Mononuclear cell (primary cell): ENCODE measurements around the gene FAM32A. TPM values are rescaled to one million over a fixed set of nuclear protein-coding genes. Genes with fewer than 3 reads are reported as not detected.

Source experiments
- H3K27me3 ChIP-seq: 2 replicates; pipeline ENCODE4 v1.6.0; 2011; ENCODE audit warnings: low read length, control low read depth; ENCODE audit not compliant: insufficient read depth
- H3K4me1 ChIP-seq: 2 replicates; pipeline ENCODE4 v1.5.1; 2011; ENCODE audit warnings: mild to moderate bottlenecking, low read length, control low read depth; ENCODE audit not compliant: insufficient read depth
- H3K4me3 ChIP-seq: 2 replicates; pipeline ENCODE4 v1.5.1; 2011; ENCODE audit warnings: mild to moderate bottlenecking, low read length, moderate library complexity
- H3K9me3 ChIP-seq: 2 replicates; pipeline ENCODE4 v1.5.1; 2011; ENCODE audit warnings: low read depth, mild to moderate bottlenecking, control low read depth, low read length
- total RNA-seq: library from RNA; depleted of rRNA; stranded (reverse); fragments of >200 nt; gene quantifications from one replicate; pipeline ENCODE4 v1.2.3, GENCODE V29; 2012

Gene FAM32A
- 84.5 TPM for total RNA-seq

DNA sequence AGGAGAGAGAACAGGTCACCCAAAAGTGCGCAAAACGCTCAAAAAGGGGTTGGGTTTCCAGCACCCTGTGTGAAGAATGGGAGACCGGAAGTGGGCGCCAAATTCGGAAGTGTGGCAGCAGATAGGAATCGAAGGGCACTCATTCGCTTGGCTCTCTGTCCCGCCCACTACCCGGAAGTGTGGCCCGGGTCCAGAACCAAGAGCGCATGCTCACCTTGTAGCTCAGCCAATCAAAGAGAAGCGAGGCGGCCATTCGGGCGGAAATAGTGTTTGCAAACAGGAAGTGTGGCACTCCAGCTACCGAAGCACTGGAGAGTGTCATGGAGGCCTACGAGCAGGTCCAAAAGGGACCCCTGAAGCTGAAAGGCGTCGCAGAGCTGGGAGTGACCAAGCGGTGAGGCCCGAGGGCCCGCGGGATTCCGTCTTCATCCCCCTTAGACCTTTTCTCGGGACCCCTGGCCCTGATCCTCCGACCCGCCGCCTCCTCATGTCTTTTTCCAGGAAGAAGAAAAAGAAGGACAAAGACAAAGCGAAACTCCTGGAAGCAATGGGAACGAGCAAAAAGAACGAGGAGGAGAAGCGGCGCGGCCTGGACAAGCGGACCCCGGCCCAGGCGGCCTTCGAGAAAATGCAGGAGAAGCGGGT, at the start of gene FAM32A:
FAM32A (plus strand) TSS at position 288 of the 645 bp plus-strand sequence; CDS start at position 321, 33 bp downstream.
- no peaks in the 10 kb centered on the region for H3K9me3 ChIP-seq
- H3K4me3 ChIP-seq, result peak within 1 kb of the TSS; percentile 86
- H3K27me3 ChIP-seq, result no peaks in the 10 kb centered on the region
- peaks cover 30% of the 10 kb centered on the region for H3K4me1 ChIP-seq

DNA sequence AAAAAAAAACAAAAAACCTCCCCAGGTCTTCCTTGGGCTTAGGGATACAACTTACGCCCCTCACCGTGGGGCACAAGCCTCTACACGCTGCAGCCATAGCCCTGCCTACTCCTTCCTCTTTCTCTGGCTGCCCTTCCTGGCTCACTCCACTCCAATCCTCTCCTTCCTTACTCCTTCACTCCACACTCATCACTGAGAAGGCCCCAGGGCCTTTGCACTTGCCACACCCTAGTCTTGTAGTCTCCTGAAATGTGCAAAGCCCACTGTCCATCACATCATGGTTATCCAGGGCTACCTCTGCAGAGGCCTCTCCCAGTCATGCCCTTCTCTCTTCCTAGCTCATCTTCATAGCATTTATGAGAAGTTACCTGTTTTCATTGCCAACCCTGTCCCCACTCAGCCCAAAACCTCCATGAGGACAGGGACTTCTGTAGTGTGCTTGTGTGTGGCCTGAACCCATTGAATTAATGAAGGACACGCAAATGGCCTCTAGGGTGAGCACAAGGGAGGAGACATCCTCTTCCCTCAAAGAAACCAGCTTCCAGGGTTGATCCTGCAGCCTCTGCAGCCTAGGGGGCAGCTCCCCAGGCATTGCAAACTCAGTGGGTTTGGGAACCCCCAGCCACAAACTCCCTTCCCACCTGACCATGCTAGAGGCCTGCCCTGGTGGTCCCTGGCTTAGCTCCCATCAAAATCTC, 49.6 kb upstream of the FAM32A start:
- Histone ChIP-seq H3K4me1 (peaks cover 52% of the 10 kb centered on the region), H3K4me3 (no peak overlapping the region), H3K9me3 (no peaks in the 10 kb centered on the region), H3K27me3 (no peaks in the 10 kb centered on the region)

DNA sequence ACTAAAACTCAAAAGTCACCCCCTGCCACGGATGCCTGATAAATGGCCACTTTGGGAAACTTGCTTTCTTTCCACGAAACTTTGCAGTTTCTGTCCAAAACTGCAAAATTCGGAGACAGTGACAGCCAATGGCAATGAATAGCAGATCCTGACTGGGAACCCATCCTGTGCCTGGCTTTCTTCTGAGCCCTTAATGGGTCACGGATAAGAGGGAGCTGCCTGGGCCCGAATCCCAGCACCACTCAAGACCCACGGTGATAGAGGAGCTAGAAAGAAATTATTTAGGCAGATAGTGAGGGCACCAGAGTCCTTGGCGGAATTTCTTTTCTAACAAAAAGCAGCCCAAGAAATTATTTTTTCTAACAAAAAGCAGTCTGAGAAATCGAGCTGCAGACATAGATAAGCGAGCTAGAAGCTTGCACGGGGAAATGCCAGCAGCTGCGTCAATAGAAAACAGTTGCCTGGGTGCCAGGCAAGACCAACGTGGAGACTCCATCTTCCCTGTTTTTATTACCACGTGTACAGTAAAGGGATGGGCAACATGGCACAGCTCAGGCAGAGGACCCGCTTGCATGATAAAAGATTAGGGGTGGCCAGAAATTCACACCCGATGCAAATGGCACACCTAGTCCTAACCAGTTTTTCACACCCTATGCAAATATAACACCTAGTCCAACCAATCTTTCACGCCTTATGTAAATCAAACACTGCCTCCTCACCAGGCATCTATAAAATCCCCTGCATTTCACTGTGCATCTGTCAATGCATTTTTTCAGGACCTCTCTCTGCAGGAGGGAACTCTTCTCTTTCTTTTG, 48.8 kb upstream of the FAM32A start:
- Histone ChIP-seq H3K4me3 (no peak overlapping the region), H3K9me3 (no peaks in the 10 kb centered on the region), H3K27me3 (no peaks in the 10 kb centered on the region), H3K4me1 (peaks cover 60% of the 10 kb centered on the region)

DNA sequence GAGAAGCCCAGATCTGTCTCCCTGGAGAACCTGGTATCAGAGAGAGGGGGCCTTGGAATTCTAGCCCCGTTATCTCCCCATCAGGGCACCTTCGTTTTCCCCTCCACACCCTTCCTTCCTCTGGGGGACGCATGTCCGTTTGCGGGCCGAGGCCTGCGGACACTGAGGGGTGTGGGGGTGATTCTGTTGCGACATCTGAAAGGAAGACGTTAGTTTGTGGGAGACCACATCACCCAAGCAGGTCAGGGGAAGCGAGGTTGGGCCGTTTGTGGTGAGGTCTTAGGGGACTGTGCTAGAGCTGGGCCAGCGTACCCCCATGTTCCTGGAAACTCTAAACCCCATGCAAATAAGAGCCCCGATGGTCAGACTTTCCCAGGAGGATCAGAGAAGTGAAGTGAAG, 45.5 kb upstream of the FAM32A start:
- Histone ChIP-seq H3K9me3 (no peaks in the 10 kb centered on the region), H3K4me1 (peaks cover 86% of the 10 kb centered on the region), H3K27me3 (no peaks in the 10 kb centered on the region), H3K4me3 (no peak overlapping the region)

DNA sequence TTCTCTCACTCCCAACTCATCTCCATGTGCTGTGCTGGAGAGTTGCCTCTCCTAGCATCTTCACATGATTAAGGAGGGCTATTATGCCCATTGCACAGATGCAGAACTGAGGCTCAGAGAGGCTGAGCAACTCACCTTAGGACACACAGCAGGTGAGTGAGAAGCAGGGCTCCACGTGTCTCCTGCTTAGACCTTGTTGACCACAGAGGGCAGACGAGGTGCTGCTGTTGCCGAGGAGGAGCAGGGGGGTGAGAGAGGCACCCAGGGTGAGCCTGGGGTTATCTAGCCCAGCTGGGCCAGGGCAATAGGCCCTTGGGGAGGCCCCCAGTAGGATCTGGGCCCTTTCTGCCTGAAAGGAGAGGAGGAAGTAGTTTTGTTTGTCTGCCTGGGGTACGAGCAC, 44.2 kb upstream of the FAM32A start:
- Histone ChIP-seq H3K4me3 (no peak overlapping the region), H3K4me1 (peaks cover 88% of the 10 kb centered on the region), H3K9me3 (no peaks in the 10 kb centered on the region), H3K27me3 (no peaks in the 10 kb centered on the region)

DNA sequence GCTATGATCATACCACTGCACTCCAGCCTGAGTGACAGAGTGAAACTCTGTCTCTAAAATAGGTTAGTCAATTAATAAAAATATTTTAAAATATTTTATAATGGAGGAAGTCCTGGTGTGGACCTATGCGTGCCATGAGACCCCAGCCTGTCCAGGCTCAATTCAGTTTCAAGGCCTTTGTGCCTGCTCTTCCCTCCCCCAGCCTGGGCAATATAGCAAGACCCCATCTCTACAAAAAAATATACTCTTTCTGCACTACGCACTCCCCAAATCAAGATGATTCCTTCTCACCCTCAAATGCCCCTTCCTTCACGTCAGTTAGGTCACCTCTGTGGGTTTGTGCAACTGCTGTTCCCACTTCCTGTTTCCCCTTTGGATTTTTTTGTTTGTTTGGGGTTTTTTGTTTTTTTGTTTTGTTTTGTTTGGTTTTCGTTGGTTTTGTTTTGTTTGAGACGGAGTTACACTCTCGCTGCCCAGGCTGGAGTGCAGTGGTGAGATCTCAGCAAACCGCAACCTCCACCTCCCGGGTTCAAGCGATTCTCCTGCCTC, 43.1 kb upstream of the FAM32A start:
- H3K4me1 ChIP-seq, result peaks cover 89% of the 10 kb centered on the region
- H3K27me3 ChIP-seq, result no peaks in the 10 kb centered on the region
- no peaks in the 10 kb centered on the region for H3K9me3 ChIP-seq
- H3K4me3 ChIP-seq, result no peak overlapping the region

DNA sequence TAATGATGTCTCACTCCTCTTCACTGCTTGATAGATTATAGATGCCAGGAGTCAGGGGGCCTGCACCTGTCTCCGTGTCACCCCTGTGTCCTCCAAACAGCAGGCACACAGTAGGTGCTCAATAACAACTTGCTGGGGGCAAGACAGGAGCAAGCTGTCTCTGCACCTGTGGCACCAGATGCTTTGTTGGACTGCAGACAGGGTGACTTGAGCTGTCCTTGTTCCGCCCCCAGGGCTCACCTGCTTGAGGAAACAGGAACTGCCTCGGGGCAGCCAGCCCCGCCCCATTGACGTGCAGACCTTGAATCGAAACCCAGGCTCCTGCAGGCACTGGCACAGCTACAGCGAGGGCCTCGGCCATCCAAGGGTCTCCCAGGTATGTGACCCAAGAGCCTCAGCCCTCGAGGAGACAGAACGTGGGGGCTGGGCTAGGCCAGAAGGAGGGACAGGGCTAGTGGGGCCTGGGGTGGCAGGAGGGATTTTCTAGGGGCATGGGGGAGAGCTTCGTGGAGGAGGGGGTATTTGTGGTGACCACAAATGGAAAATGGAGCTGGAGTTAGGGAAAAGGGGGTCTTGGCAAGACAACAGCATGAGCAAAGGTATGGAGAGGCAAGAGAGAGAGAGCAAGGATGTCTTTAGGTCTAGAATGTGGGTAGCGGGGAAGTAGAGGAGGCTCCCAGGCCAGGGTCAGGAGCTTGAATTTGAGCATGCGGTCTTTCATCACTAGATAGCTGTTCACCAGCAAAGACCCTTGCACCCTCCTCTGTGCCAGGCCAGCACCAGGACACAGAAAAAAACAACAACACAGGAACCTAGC, 41.6 kb upstream of the FAM32A start, which contains the start of gene HSH2D:
HSH2D (plus strand) TSS at position 287 of the 817 bp plus-strand sequence. CDS start 5,066 bp downstream, outside the sequence.
- H3K4me1 ChIP-seq, result peaks cover 99% of the 10 kb centered on the region
- H3K4me3 ChIP-seq, result peak within 1 kb of the TSS; percentile 79
- no peaks in the 10 kb centered on the region for H3K9me3 ChIP-seq
- H3K27me3 ChIP-seq, result no peaks in the 10 kb centered on the region

DNA sequence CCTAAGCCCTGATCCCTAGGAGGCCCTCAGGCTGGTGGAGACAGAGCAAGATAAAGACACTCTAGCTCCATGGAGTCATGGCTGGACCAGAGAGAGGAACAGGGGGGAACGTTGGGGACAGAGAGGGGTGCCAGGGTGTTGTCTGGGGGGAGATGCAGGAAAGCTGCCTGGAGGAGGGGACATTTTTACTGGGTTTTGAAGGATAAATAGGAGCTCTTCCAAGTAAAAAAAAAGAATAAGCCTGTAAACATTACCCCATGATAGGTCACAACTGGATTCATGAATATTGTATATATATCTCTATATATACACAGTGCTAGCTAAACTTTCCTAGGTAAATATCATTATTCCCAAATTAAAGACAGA, 41.0 kb upstream of the FAM32A start:
- peak overlapping the region; percentile 79 for H3K4me3 ChIP-seq
- H3K9me3 ChIP-seq, result no peaks in the 10 kb centered on the region
- peaks cover 99% of the 10 kb centered on the region for H3K4me1 ChIP-seq
- H3K27me3 ChIP-seq, result no peaks in the 10 kb centered on the region

DNA sequence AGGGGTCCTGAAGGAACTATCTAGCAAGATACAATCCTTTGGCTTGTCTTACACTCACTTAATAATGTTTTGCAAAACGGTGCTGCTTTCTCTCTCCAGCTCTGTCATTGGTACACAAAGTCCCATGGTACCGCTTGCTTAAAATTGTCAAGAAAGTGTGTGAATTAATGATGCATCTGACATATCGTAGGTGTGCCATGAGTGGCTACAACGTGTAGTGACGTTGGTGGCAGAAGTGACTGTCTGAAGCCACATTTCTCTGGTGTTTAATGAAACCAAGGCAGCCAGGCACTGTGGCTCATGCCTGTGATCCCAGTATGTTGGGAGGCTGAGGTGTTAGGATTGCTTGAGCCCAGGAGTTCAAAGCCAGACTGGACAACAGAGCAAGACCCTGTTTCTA, 39.1 kb upstream of the FAM32A start:
- H3K4me3 ChIP-seq, result peak overlapping the region; percentile 79
- H3K9me3 ChIP-seq, result no peaks in the 10 kb centered on the region
- peaks cover 99% of the 10 kb centered on the region for H3K4me1 ChIP-seq

DNA sequence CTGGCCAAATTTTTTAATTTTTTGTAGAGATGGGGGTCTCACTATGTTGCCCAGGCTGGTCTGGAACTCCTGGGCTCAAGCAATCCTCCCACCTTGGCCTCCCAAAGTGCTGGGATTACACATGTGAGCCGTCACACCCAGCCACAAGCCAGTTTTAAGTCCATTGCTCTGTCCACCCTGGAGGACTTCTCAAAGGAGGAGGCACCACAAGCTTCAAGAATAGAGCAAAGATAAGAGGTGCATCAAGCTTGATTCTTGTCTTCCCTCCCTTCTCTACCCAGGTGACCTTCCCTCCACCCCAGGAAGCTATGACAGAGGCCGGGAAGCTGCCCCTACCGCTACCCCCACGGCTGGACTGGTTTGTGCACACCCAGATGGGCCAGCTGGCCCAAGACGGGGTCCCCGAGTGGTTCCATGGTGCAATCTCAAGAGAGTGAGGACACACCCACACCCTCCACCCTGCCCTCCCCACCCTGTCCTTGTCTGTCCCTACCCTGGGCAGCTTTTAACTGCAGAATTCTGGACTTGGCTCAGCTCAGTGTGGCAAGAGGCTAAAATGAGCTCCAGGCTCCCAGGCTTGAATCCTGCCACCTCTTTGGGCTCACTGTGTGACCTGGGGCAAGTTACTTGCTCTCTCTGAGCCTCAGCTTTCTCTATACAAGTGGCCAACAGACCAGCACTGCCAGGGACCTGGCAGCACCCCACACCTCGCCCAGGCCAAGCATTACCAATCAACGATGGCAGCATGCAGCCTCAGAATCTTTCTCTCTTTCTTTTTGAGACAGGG, 36.6 kb upstream of the FAM32A start:
- Histone ChIP-seq H3K4me1 (peaks cover 83% of the 10 kb centered on the region), H3K4me3 (no peak overlapping the region), H3K27me3 (no peaks in the 10 kb centered on the region), H3K9me3 (no peaks in the 10 kb centered on the region)

More for the DNA sequence above, 39.1 kb upstream of the FAM32A start:
- no peaks in the 10 kb centered on the region for H3K27me3 ChIP-seq

DNA sequence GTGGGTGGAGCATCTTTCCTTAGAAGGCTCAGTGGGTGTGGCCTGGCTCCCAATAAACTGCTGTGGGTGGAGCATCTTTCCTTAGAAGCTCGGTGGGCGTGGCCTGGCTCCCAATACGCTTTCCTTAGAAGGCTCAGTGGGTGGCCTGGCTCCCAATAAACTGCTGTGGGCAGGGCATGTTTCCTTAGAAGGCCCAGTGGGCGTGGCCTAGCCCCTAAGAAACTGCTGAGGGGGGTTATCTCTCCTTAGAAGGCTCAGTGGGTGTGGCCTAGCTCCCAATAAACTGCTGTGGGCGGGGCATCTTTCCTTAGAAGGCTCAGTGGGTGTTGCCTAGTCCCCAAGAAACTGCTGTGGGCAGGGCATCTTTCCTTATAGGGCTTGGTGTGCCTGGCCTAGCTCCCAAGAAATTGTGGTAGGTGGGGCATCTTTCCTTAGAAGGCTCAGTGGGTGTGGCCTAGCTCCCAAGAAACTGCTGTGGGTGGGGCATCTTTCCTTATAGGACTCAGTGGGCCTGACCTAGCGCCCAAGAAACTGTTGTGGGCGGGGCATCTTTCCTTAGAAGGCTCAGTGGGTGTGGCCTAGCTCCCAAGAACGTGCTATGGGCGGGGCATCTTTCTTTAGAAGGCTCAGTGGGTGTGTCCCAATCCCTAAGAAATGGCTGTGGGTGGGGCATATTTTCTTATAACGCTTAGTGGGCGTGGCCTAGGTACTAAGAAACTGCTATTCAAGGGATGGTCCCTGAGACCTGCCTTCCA, 31.5 kb upstream of the FAM32A start:
- Histone ChIP-seq H3K27me3 (no peaks in the 10 kb centered on the region), H3K9me3 (no peaks in the 10 kb centered on the region), H3K4me1 (peaks cover 59% of the 10 kb centered on the region), H3K4me3 (no peak overlapping the region)

DNA sequence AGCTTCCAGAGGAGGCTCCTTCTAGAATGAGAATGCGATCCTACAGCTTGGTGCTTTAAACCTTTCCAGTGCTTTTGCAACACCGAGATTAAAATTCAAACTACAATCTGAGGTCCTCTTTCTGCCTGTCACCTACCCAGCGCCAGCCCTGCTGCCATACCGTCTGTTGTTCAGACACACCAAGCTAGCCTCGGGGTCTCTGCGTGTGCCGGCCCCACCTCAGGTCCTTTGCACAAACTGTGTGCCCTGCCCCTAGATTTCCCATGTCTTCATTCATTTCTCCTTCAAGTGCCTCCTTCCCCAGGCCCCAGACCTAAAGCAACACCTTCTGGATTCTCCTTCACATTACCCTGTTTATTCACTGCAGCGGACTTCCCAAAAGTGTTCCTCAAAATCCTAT, 30.7 kb upstream of the FAM32A start:
- H3K27me3 ChIP-seq, result no peaks in the 10 kb centered on the region
- peaks cover 51% of the 10 kb centered on the region for H3K4me1 ChIP-seq
- no peaks in the 10 kb centered on the region for H3K9me3 ChIP-seq
- no peak overlapping the region for H3K4me3 ChIP-seq

DNA sequence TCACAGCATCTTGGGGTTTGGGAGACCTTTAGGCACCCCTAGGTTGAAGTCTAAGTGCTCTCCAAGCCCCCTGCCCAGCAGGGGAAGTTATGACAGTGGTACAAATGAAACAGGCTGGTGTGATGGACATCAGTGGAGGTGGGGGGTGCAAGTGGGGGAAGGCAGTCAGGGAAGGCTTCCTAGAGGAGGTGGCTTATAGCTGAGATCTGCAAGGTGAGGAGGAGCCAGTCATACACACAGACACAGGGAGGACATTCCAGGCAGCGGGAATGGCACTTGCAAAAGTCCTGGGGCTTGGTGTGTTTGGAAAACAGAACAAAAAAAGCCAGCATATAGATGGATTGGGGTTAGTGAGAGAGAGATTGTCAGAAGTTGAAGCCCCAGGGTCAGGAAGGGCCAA, 30.1 kb upstream of the FAM32A start:
- Histone ChIP-seq H3K9me3 (no peaks in the 10 kb centered on the region), H3K4me1 (peaks cover 46% of the 10 kb centered on the region), H3K4me3 (no peak overlapping the region), H3K27me3 (no peaks in the 10 kb centered on the region)
